Mucosa of rectum (tissue), 2 donors: ENCODE measurements around the gene NUP62CL.

Experiments
- H3K27ac ChIP-seq, 2 donors: one replicate each; pipeline ENCODE4 v1.7.0; 2013; ENCODE audit warnings: inconsistent platforms in 2 of 2, low read depth in 2 of 2, low read length in 2 of 2
- H3K27me3 ChIP-seq, 2 donors: one replicate each; pipeline ENCODE4 v1.7.0; 2013; ENCODE audit warnings: low read length in 2 of 2; ENCODE audit not compliant: control insufficient read depth in 2 of 2, insufficient read depth in 2 of 2
- H3K36me3 ChIP-seq, 2 donors: one replicate each; pipeline ENCODE4 v1.7.0; 2013; ENCODE audit warnings: low read length in 2 of 2; ENCODE audit not compliant: control insufficient read depth in 2 of 2, insufficient read depth in 2 of 2
- H3K4me1 ChIP-seq, 2 donors: one replicate each; pipeline ENCODE4 v1.7.0; 2013; ENCODE audit warnings: low read length in 2 of 2, mild to moderate bottlenecking in 1 of 2; ENCODE audit not compliant: control insufficient read depth in 2 of 2, insufficient read depth in 2 of 2
- H3K4me3 ChIP-seq, 2 donors: one replicate each; pipeline ENCODE4 v1.7.0; 2013; ENCODE audit warnings: low read length in 2 of 2
- H3K9ac ChIP-seq, 2 donors: one replicate each; pipeline ENCODE4 v1.7.0; 2013; ENCODE audit warnings: low read length in 2 of 2, low read depth in 1 of 2, mild to moderate bottlenecking in 1 of 2
- H3K9me3 ChIP-seq, 2 donors: one replicate each; pipeline ENCODE4 v1.7.0; 2013; ENCODE audit warnings: low read length in 2 of 2; ENCODE audit not compliant: control insufficient read depth in 2 of 2
- donor health status: healthy.
- donor health status: Normal muscosa, but diverticular disease.

The NUP62CL gene

GRCh38 chrX:107153005-107153404, 53.2 kb downstream of the NUP62CL start:
- Histone ChIP-seq H3K4me3 (no peak overlapping the region), H3K27ac (no peak overlapping the region), H3K27me3 (no peaks in the 10 kb centered on the region), H3K4me1 (no peaks in the 10 kb centered on the region), H3K36me3 (no peaks in the 10 kb centered on the region), H3K9me3 (no peaks in the 10 kb centered on the region), H3K9ac (no peak overlapping the region)

- H3K9me3 ChIP-seq = no peaks in the 10 kb centered on the region
- no peaks in the 10 kb centered on the region for H3K27me3 ChIP-seq
- no peaks in the 10 kb centered on the region for H3K36me3 ChIP-seq
- H3K27ac ChIP-seq = no peak overlapping the region
- no peak overlapping the region for H3K9ac ChIP-seq
- no peak overlapping the region for H3K4me3 ChIP-seq
- no peaks in the 10 kb centered on the region for H3K4me1 ChIP-seq
Observed at GRCh38 chrX:107146670-107147069, 59.6 kb downstream of the NUP62CL start.

- no peak overlapping the region for H3K27ac ChIP-seq
- no peak overlapping the region for H3K9ac ChIP-seq
- H3K27me3 ChIP-seq = no peaks in the 10 kb centered on the region
- no peak overlapping the region for H3K4me3 ChIP-seq
- no peaks in the 10 kb centered on the region for H3K9me3 ChIP-seq
- no peaks in the 10 kb centered on the region for H3K36me3 ChIP-seq
- no peaks in the 10 kb centered on the region for H3K4me1 ChIP-seq
Observed at GRCh38 chrX:107135965-107136307, 70.3 kb downstream of the NUP62CL start.

- H3K27me3 ChIP-seq = no peaks in the 10 kb centered on the region
- H3K27ac ChIP-seq = no peak overlapping the region
- no peaks in the 10 kb centered on the region for H3K36me3 ChIP-seq
- no peaks in the 10 kb centered on the region for H3K9me3 ChIP-seq
- H3K4me1 ChIP-seq = no peaks in the 10 kb centered on the region
- no peak overlapping the region for H3K4me3 ChIP-seq
- H3K9ac ChIP-seq = no peak overlapping the region
Observed at GRCh38 chrX:107135049-107135964, 70.9 kb downstream of the NUP62CL start.

GRCh38 chrX:107123750-107124149, 82.5 kb downstream of the NUP62CL start:
- Histone ChIP-seq H3K4me1 (no peaks in the 10 kb centered on the region), H3K9me3 (no peaks in the 10 kb centered on the region), H3K4me3 (no peak overlapping the region), H3K27me3 (no peaks in the 10 kb centered on the region), H3K27ac (no peak overlapping the region), H3K36me3 (no peaks in the 10 kb centered on the region), H3K9ac (no peak overlapping the region)

GRCh38 chrX:107119283-107119682, 87.0 kb downstream of the NUP62CL start:
- Histone ChIP-seq H3K27ac (no peak overlapping the region), H3K4me3 (peak overlapping the region; percentile 75 to 81)

GRCh38 chrX:107118322-107119147, 87.7 kb downstream of the NUP62CL start, which contains the start of gene RBM41:
Gene RBM41, minus strand, starts transcription at chrX:107118822. Its CDS starts 49 bp downstream, at chrX:107118773.
- H3K27me3 ChIP-seq = no peaks in the 10 kb centered on the region
- peak within 1 kb of the TSS; percentile 75 to 81 for H3K4me3 ChIP-seq
- H3K9ac ChIP-seq = peak within 1 kb of the TSS; percentile 60 to 74
- no peaks in the 10 kb centered on the region for H3K9me3 ChIP-seq
- peaks cover 0 to 5% of the 10 kb centered on the region in 2 donors for H3K4me1 ChIP-seq
- peak within 1 kb of the TSS; percentile 35 to 59 for H3K27ac ChIP-seq
- peaks cover 13 to 16% of the 10 kb centered on the region in 2 donors for H3K36me3 ChIP-seq

More at GRCh38 chrX:107119283-107119682, 87.0 kb downstream of the NUP62CL start:
- Histone ChIP-seq H3K27me3 (no peaks in the 10 kb centered on the region), H3K9me3 (no peaks in the 10 kb centered on the region), H3K36me3 (peaks cover 11 to 16% of the 10 kb centered on the region in 2 donors), H3K4me1 (peaks cover 0 to 5% of the 10 kb centered on the region in 2 donors), H3K9ac (no peak overlapping the region)

GRCh38 chrX:107117993-107118321, 88.3 kb downstream of the NUP62CL start:
- peak overlapping the region in 1 of 2 donors; percentile 35 for H3K27ac ChIP-seq
- H3K9ac ChIP-seq = peak overlapping the region; percentile 60 to 74
- no peaks in the 10 kb centered on the region for H3K27me3 ChIP-seq
- H3K4me1 ChIP-seq = peaks cover 0 to 5% of the 10 kb centered on the region in 2 donors
- peaks cover 16 to 17% of the 10 kb centered on the region in 2 donors for H3K36me3 ChIP-seq
- H3K4me3 ChIP-seq = peak overlapping the region; percentile 75 to 81
- H3K9me3 ChIP-seq = no peaks in the 10 kb centered on the region

- Histone ChIP-seq H3K9me3 (no peaks in the 10 kb centered on the region), H3K9ac (no peak overlapping the region), H3K36me3 (no peaks in the 10 kb centered on the region), H3K4me3 (no peak overlapping the region), H3K27ac (no peak overlapping the region), H3K4me1 (no peaks in the 10 kb centered on the region), H3K27me3 (no peaks in the 10 kb centered on the region)
Observed at GRCh38 chrX:107107459-107107858, 98.8 kb downstream of the NUP62CL start.

GRCh38 chrX:107102980-107103379, 103.3 kb downstream of the NUP62CL start:
- H3K4me1 ChIP-seq = no peaks in the 10 kb centered on the region
- H3K27me3 ChIP-seq = no peaks in the 10 kb centered on the region
- no peak overlapping the region for H3K9ac ChIP-seq
- H3K36me3 ChIP-seq = no peaks in the 10 kb centered on the region
- H3K4me3 ChIP-seq = no peak overlapping the region
- no peaks in the 10 kb centered on the region for H3K9me3 ChIP-seq
- H3K27ac ChIP-seq = no peak overlapping the region
